Measurements from ENCODE around the gene LY6G6D.

GRCh38 chr6:31706599-31706998, 8.5 kb upstream of the LY6G6D start, which contains the start of gene LY6G6F:
- TF ChIP-seq CTCF (conservative IDR thresholded peaks at IDR 0.05) (no peak), ZFX (IDR thresholded peaks at IDR 0.05) (no peak)
